Kidney epithelial cell (primary cell): Measurements from ENCODE around the gene ATP5MC2. TPM values are rescaled to one million over a fixed set of nuclear protein-coding genes. Genes with fewer than 3 reads are reported as not detected.

ENCODE experiments used
- DNase-seq: peaks from one replicate; pipeline ENCODE4 v3.0.0-alpha.2; 2010; ENCODE audit warnings: low read depth
- H3K27me3 ChIP-seq: 2 replicates; pipeline ENCODE4 v1.6.0; 2011; ENCODE audit warnings: low read length; ENCODE audit not compliant: control insufficient read depth, insufficient read depth
- H3K36me3 ChIP-seq: 2 replicates; pipeline ENCODE4 v1.5.1; 2011; ENCODE audit warnings: low read length; ENCODE audit not compliant: control insufficient read depth, insufficient read depth
- H3K4me3 ChIP-seq: 2 replicates; pipeline ENCODE4 v1.5.1; 2011; ENCODE audit warnings: low read depth, mild to moderate bottlenecking, control low read depth, low read length
- CTCF ChIP-seq: IDR thresholded peaks from 2 replicates; pipeline ENCODE4 v1.5.1; 2011; ENCODE audit warnings: mild to moderate bottlenecking, moderate library complexity, low read length, control low read depth, inconsistent platforms; ENCODE audit not compliant: insufficient read depth, poor library complexity, severe bottlenecking
- total RNA-seq: library from RNA; depleted of rRNA; stranded (reverse); fragments of >200 nt; gene quantifications from 2 replicates; pipeline ENCODE4 v1.2.3, GENCODE V29; 2015

Gene ATP5MC2
- total RNA-seq, 1 donor from 2014 or later: 299 TPM

- no peak for TF ChIP-seq CTCF
- DNase-seq: no peak
- peaks cover 3% of the 10 kb centered on the region for H3K36me3 ChIP-seq
- H3K4me3 ChIP-seq: no peak overlapping the region
- H3K27me3 ChIP-seq: peaks cover 10% of the 10 kb centered on the region
Measured at GRCh38 chr12:53714004-53714403, 38.1 kb upstream of the ATP5MC2 start.

GRCh38 chr12:53713516-53713915 lies 37.6 kb upstream of the ATP5MC2 start:
- TF ChIP-seq CTCF: no peak
- H3K27me3 ChIP-seq: peaks cover 12% of the 10 kb centered on the region
- DNase-seq: no peak
- H3K36me3 ChIP-seq: peaks cover 3% of the 10 kb centered on the region
- no peak overlapping the region for H3K4me3 ChIP-seq

GRCh38 chr12:53712059-53712643 lies 36.3 kb upstream of the ATP5MC2 start:
- H3K36me3 ChIP-seq: peaks cover 3% of the 10 kb centered on the region
- DNase-seq: no peak

GRCh38 chr12:53710091-53710490 lies 34.2 kb upstream of the ATP5MC2 start:
- Histone ChIP-seq H3K27me3 (peaks cover 20% of the 10 kb centered on the region), H3K4me3 (no peak overlapping the region), H3K36me3 (peaks cover 3% of the 10 kb centered on the region)
- DNase-seq: no peak
- no peak for TF ChIP-seq CTCF

More at GRCh38 chr12:53712059-53712643, 36.3 kb upstream of the ATP5MC2 start:
- Histone ChIP-seq H3K27me3 (peaks cover 16% of the 10 kb centered on the region), H3K4me3 (no peak overlapping the region)
- no peak for TF ChIP-seq CTCF

- peaks cover 20% of the 10 kb centered on the region for H3K27me3 ChIP-seq
- H3K36me3 ChIP-seq: peaks cover 3% of the 10 kb centered on the region
- DNase-seq: no peak
- TF ChIP-seq CTCF: no peak
- no peak overlapping the region for H3K4me3 ChIP-seq
Measured at GRCh38 chr12:53709671-53710070, 33.8 kb upstream of the ATP5MC2 start.

- Histone ChIP-seq H3K27me3 (peaks cover 30% of the 10 kb centered on the region), H3K36me3 (no peaks in the 10 kb centered on the region), H3K4me3 (no peak overlapping the region)
- no peak for TF ChIP-seq CTCF
- DNase-seq: no peak
Measured at GRCh38 chr12:53706080-53706479, 30.2 kb upstream of the ATP5MC2 start.
